IPS-20b (cell line): ENCODE measurements around the gene LASP1.
"Not testable (repeated sequence)": the region's sequence is repeated elsewhere in the genome, so short reads cannot be mapped to it uniquely, and the experiment has no call there.

ENCODE experiments used
- H3K27ac ChIP-seq: one replicate; pipeline ENCODE4 v1.5.1; 2013; ENCODE audit warnings: low read length
- H3K27me3 ChIP-seq: 2 replicates; pipeline ENCODE4 v1.6.1; 2013; ENCODE audit warnings: mild to moderate bottlenecking, low read length, inconsistent platforms; ENCODE audit not compliant: insufficient read depth
- H3K36me3 ChIP-seq: 2 replicates; pipeline ENCODE4 v1.6.1; 2013; ENCODE audit warnings: low read depth, mild to moderate bottlenecking, inconsistent platforms, low read length, moderate library complexity; ENCODE audit not compliant: insufficient read depth
- H3K4me1 ChIP-seq: 2 replicates; pipeline ENCODE4 v1.6.1; 2013; ENCODE audit warnings: mild to moderate bottlenecking, control low read depth, inconsistent platforms, low read length, moderate library complexity; ENCODE audit not compliant: insufficient read depth
- H3K4me3 ChIP-seq: 2 replicates; pipeline ENCODE4 v1.5.1; 2013; ENCODE audit warnings: mild to moderate bottlenecking, low read length, inconsistent platforms
- H3K9ac ChIP-seq: 2 replicates; pipeline ENCODE4 v1.6.1; 2013; ENCODE audit warnings: low read depth, mild to moderate bottlenecking, inconsistent platforms, low read length, moderate library complexity
- H3K9me3 ChIP-seq: 2 replicates; pipeline ENCODE4 v1.6.1; 2013; ENCODE audit warnings: mild to moderate bottlenecking, low read depth, low read length, inconsistent platforms; ENCODE audit not compliant: insufficient read depth

The LASP1 gene

GRCh38 chr17:38905375-38905774 lies 35.5 kb downstream of the LASP1 start:
- H3K27me3 ChIP-seq, result no peaks in the 10 kb centered on the region
- H3K4me1 ChIP-seq, result peaks cover 11% of the 10 kb centered on the region
- no peak overlapping the region for H3K9ac ChIP-seq
- H3K27ac ChIP-seq, result no peak overlapping the region
- no peaks in the 10 kb centered on the region for H3K9me3 ChIP-seq
- H3K36me3 ChIP-seq, result peaks cover 44% of the 10 kb centered on the region
- H3K4me3 ChIP-seq, result no peak overlapping the region

GRCh38 chr17:38906460-38907228 lies 36.8 kb downstream of the LASP1 start:
- Histone ChIP-seq H3K27me3 (no peaks in the 10 kb centered on the region), H3K9me3 (no peaks in the 10 kb centered on the region), H3K4me1 (peaks cover 8% of the 10 kb centered on the region), H3K36me3 (peaks cover 32% of the 10 kb centered on the region), H3K27ac (no peak overlapping the region), H3K9ac (no peak overlapping the region; the same call in 1 of the 2 replicates), H3K4me3 (no peak overlapping the region)

GRCh38 chr17:38907930-38908675 lies 38.2 kb downstream of the LASP1 start:
- H3K36me3 ChIP-seq, result peaks cover 29% of the 10 kb centered on the region
- no peaks in the 10 kb centered on the region for H3K9me3 ChIP-seq
- H3K9ac ChIP-seq, result peak overlapping the region; percentile 58; the same call in 1 of the 2 replicates
- H3K4me1 ChIP-seq, result peaks cover 8% of the 10 kb centered on the region
- H3K27me3 ChIP-seq, result no peaks in the 10 kb centered on the region
- no peak overlapping the region for H3K27ac ChIP-seq
- H3K4me3 ChIP-seq, result no peak overlapping the region

- no peak overlapping the region for H3K4me3 ChIP-seq
- H3K27ac ChIP-seq, result no peak overlapping the region
- no peaks in the 10 kb centered on the region for H3K9me3 ChIP-seq
- no peaks in the 10 kb centered on the region for H3K27me3 ChIP-seq
- peak overlapping the region; percentile 58; the same call in 1 of the 2 replicates for H3K9ac ChIP-seq
- peaks cover 25% of the 10 kb centered on the region for H3K36me3 ChIP-seq
- H3K4me1 ChIP-seq, result peaks cover 8% of the 10 kb centered on the region
Observed at GRCh38 chr17:38908676-38909181, 38.9 kb downstream of the LASP1 start.

GRCh38 chr17:38910325-38910724 lies 40.5 kb downstream of the LASP1 start:
- Histone ChIP-seq H3K4me1 (peaks cover 8% of the 10 kb centered on the region), H3K4me3 (no peak overlapping the region), H3K9me3 (no peaks in the 10 kb centered on the region), H3K27me3 (no peaks in the 10 kb centered on the region), H3K36me3 (peaks cover 28% of the 10 kb centered on the region), H3K9ac (no peak overlapping the region), H3K27ac (no peak overlapping the region)

- Histone ChIP-seq H3K4me3 (no peak overlapping the region), H3K27me3 (no peaks in the 10 kb centered on the region), H3K36me3 (peaks cover 35% of the 10 kb centered on the region), H3K9ac (no peak overlapping the region), H3K9me3 (no peaks in the 10 kb centered on the region), H3K27ac (no peak overlapping the region), H3K4me1 (peaks cover 8% of the 10 kb centered on the region)
Observed at GRCh38 chr17:38911081-38911730, 41.3 kb downstream of the LASP1 start.

GRCh38 chr17:38911731-38912081 lies 41.8 kb downstream of the LASP1 start:
- not testable (repeated sequence) for H3K4me3 ChIP-seq, H3K4me1 ChIP-seq, H3K9me3 ChIP-seq, H3K9ac ChIP-seq, H3K27me3 ChIP-seq, H3K27ac ChIP-seq
- peaks cover 35% of the 10 kb centered on the region for H3K36me3 ChIP-seq

- Histone ChIP-seq H3K4me3 (no peak overlapping the region), H3K27me3 (no peaks in the 10 kb centered on the region), H3K4me1 (peaks cover 3% of the 10 kb centered on the region; the same call in 1 of the 2 replicates), H3K27ac (no peak overlapping the region), H3K36me3 (peaks cover 35% of the 10 kb centered on the region), H3K9ac (no peak overlapping the region; the same call in 1 of the 2 replicates), H3K9me3 (no peaks in the 10 kb centered on the region)
Observed at GRCh38 chr17:38912221-38912813, 42.5 kb downstream of the LASP1 start.

- Histone ChIP-seq H3K36me3 (peaks cover 54% of the 10 kb centered on the region), H3K27me3 (no peaks in the 10 kb centered on the region), H3K9me3 (no peaks in the 10 kb centered on the region), H3K9ac (no peak overlapping the region), H3K4me1 (no peaks in the 10 kb centered on the region), H3K27ac (no peak overlapping the region), H3K4me3 (no peak overlapping the region)
Observed at GRCh38 chr17:38914741-38915638, 45.1 kb downstream of the LASP1 start.

- Histone ChIP-seq H3K9ac (no peak overlapping the region), H3K27ac (no peak overlapping the region), H3K36me3 (peaks cover 52% of the 10 kb centered on the region), H3K4me3 (no peak overlapping the region), H3K9me3 (no peaks in the 10 kb centered on the region), H3K4me1 (no peaks in the 10 kb centered on the region), H3K27me3 (no peaks in the 10 kb centered on the region)
Observed at GRCh38 chr17:38915639-38915995, 45.8 kb downstream of the LASP1 start.

GRCh38 chr17:38916771-38917170 lies 46.9 kb downstream of the LASP1 start:
- Histone ChIP-seq H3K4me3 (no peak overlapping the region), H3K9me3 (no peaks in the 10 kb centered on the region), H3K36me3 (peaks cover 52% of the 10 kb centered on the region), H3K4me1 (no peaks in the 10 kb centered on the region), H3K9ac (no peak overlapping the region), H3K27me3 (no peaks in the 10 kb centered on the region), H3K27ac (no peak overlapping the region)
